ENCODE measurements around the gene RGS4. TPM values are rescaled to one million over a fixed set of nuclear protein-coding genes. Genes with fewer than 3 reads are reported as not detected.

RGS4 gene
- total and polyA plus RNA-seq, 2 of the 13 experiments (the other 11 are each of a cell fraction or from before 2014, with no cell fraction given), result not detected

DNA sequence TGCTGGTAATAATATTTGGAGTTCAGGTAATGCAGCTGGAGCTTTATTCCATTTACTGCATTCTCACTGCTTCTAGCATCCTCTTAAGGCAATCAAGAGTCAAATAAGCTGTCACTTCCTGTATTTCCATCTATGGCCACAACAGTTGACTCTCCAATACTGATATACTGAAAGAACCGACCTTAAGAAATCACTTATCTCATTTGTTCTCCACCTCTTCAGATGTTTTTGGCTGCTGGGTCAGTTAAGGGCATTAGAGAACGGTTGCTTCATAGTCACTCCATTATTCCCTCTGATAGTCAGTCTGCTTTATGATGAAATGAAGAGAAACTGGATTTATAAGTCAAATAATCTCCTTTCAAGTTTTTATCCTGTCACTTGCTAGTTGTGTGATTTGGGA, 14.2 kb upstream of the RGS4 start:
- TF ChIP-seq FOXM1 (CRISPR knock-in tag; IDR thresholded peaks at IDR 0.05) (no peak), ZNF792 (CRISPR knock-in tag; IDR thresholded peaks at IDR 0.05) (no peak), CBX1 (IDR thresholded peaks at IDR 0.05; ENCODE audit: low read depth) (no peak), ZFAT (CRISPR knock-in tag; conservative IDR thresholded peaks at IDR 0.05) (no peak), ZNF292 (CRISPR knock-in tag; IDR thresholded peaks at IDR 0.05; ENCODE audit: borderline replicate concordance, low read depth) (no peak), HMGA1 (CRISPR knock-in tag; conservative IDR thresholded peaks at IDR 0.05) (no peak), FOXK2 (IDR thresholded peaks at IDR 0.05) (no peak), HHEX (CRISPR knock-in tag; IDR thresholded peaks at IDR 0.05) (no peak), ZNF329 (CRISPR knock-in tag; IDR thresholded peaks at IDR 0.05; ENCODE audit: low read depth) (no peak), DR1 (CRISPR knock-in tag; IDR thresholded peaks at IDR 0.05) (no peak)
- TF ChIP-seq, protein P1, sequence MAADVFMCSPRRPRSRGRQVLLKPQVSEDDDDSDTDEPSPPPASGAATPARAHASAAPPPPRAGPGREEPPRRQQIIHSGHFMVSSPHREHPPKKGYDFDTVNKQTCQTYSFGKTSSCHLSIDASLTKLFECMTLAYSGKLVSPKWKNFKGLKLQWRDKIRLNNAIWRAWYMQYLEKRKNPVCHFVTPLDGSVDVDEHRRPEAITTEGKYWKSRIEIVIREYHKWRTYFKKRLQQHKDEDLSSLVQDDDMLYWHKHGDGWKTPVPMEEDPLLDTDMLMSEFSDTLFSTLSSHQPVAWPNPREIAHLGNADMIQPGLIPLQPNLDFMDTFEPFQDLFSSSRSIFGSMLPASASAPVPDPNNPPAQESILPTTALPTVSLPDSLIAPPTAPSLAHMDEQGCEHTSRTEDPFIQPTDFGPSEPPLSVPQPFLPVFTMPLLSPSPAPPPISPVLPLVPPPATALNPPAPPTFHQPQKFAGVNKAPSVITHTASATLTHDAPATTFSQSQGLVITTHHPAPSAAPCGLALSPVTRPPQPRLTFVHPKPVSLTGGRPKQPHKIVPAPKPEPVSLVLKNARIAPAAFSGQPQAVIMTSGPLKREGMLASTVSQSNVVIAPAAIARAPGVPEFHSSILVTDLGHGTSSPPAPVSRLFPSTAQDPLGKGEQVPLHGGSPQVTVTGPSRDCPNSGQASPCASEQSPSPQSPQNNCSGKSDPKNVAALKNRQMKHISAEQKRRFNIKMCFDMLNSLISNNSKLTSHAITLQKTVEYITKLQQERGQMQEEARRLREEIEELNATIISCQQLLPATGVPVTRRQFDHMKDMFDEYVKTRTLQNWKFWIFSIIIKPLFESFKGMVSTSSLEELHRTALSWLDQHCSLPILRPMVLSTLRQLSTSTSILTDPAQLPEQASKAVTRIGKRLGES (CRISPR knock-in tag; IDR thresholded peaks at IDR 0.05; ENCODE audit: borderline replicate concordance), result no peak
- TF ChIP-seq, protein P2, sequence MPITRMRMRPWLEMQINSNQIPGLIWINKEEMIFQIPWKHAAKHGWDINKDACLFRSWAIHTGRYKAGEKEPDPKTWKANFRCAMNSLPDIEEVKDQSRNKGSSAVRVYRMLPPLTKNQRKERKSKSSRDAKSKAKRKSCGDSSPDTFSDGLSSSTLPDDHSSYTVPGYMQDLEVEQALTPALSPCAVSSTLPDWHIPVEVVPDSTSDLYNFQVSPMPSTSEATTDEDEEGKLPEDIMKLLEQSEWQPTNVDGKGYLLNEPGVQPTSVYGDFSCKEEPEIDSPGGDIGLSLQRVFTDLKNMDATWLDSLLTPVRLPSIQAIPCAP (CRISPR knock-in tag; IDR thresholded peaks at IDR 0.05; ENCODE audit: low read depth), result no peak
- TF ChIP-seq, protein P3, sequence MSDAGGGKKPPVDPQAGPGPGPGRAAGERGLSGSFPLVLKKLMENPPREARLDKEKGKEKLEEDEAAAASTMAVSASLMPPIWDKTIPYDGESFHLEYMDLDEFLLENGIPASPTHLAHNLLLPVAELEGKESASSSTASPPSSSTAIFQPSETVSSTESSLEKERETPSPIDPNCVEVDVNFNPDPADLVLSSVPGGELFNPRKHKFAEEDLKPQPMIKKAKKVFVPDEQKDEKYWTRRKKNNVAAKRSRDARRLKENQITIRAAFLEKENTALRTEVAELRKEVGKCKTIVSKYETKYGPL (CRISPR knock-in tag; IDR thresholded peaks at IDR 0.05), result no peak
- H3K4me3 ChIP-seq (replicated peaks in 1 of 3; ENCODE audit: insufficient read depth in 1 of 3, low read depth in 2 of 3, low read length in 3 of 3), result no peak overlapping the region
- H3K27ac ChIP-seq (ENCODE audit: extremely low read length, insufficient read depth, low read length), result no peak overlapping the region
- no TSS peak for BruUV-seq (replicated peaks)
- FAIRE-seq (no peak), ATAC-seq (no peak), DNase-seq (ENCODE audit: low spot score) (no peak)
- H3K4me1 ChIP-seq (ENCODE audit: insufficient read depth, low read length), result no peaks in the 10 kb centered on the region
- H3K27me3 ChIP-seq (ENCODE audit: control insufficient read depth in 1 of 2, insufficient read depth in 2 of 2, low read length in 2 of 2), result no peaks in the 10 kb centered on the region
- no peak overlapping the region for H3K9ac ChIP-seq (ENCODE audit: insufficient read depth, low read depth, low read length)
- 0% methylated on average over 2 of the region's 2 CpGs for WGBS (ENCODE audit: low lambda C conversion rate)
- H2AFZ ChIP-seq (ENCODE audit: low read length), result no peak overlapping the region
- in situ Hi-C loops (cut with HindIII; ENCODE audit: extremely low pct_ligation_motif_present, low pct_unique_long_range_greater_than_20kb) (no loop called here), intact Hi-C loops (cut with micrococcal nuclease; ENCODE audit: unreplicated experiment) (no loop called here)
- H3K9me3 ChIP-seq (ENCODE audit: low read length), result no peaks in the 10 kb centered on the region
- H3K4me2 ChIP-seq (ENCODE audit: low read depth, low read length), result no peak overlapping the region
- H3K79me2 ChIP-seq (ENCODE audit: insufficient read depth, low read length), result no peaks in the 10 kb centered on the region
- POLR2A ChIA-PET, result no interaction called here
- no peaks in the 10 kb centered on the region for H3K36me3 ChIP-seq (replicated peaks in 1 of 2; ENCODE audit: control insufficient read depth in 1 of 2, insufficient read depth in 2 of 2, low read length in 2 of 2)
- CTCF ChIA-PET (ENCODE audit: low intra/inter-chr PET ratio, low total read pairs), result no interaction called here
- H4K20me1 ChIP-seq (ENCODE audit: insufficient read depth, low read length), result no peaks in the 10 kb centered on the region

Data from HepG2 (cell line).